PC-9 (cell line): ENCODE data around the gene MINDY4. TPM values are rescaled to one million over a fixed set of nuclear protein-coding genes. Genes with fewer than 3 reads are reported as not detected.

Source experiments
- BruUV-seq: library from RNA; stranded (reverse); fragments of 400-500 nt; replicated peaks from 2 replicates; lab custom pipeline; 2021; lab: Mats Ljungman, UMichigan
- CTCF ChIA-PET: fragments of 300-600 bp; sonication (Branson Sonifier 250); formaldehyde crosslinking; loops from one replicate; lab custom pipeline; 2022; ENCODE audit warnings: antibody characterized with exemption; lab: Charles Lee
- POLR2A ChIA-PET: fragments of 300-600 bp; sonication (Branson Sonifier 250); formaldehyde crosslinking; loops from one replicate; lab custom pipeline; 2022; ENCODE audit warnings: antibody characterized with exemption; ENCODE audit not compliant: unreplicated experiment; lab: Charles Lee
- DNase-seq, 2 experiments: peaks; one replicate each; pipeline versions ENCODE4 v3.0.0 to v3.0.0-alpha.2; 2015 to 2022; ENCODE audit warnings: mixed read lengths in 1 of 2
- H2AFZ ChIP-seq: fragments of 200-600 bp; sonication (generic); 2 replicates; pipeline ENCODE4 v1.8.1; 2017; ENCODE audit warnings: antibody characterized with exemption
- H3F3A ChIP-seq: fragments of 200-600 bp; sonication (generic); 2 replicates; pipeline ENCODE4 v1.8.1; 2017; ENCODE audit warnings: antibody characterized with exemption, mild to moderate bottlenecking, low read depth; ENCODE audit not compliant: insufficient read depth
- H3K27ac ChIP-seq: fragments of 200-600 bp; sonication (generic); 2 replicates; pipeline ENCODE4 v1.6.1; 2016; ENCODE audit warnings: mixed run types
- H3K27me3 ChIP-seq: fragments of 200-600 bp; sonication (generic); 2 replicates; pipeline ENCODE4 v1.6.1; 2016; ENCODE audit warnings: low read depth, mixed run types; ENCODE audit not compliant: insufficient read depth
- H3K36me3 ChIP-seq: fragments of 200-600 bp; sonication (generic); 2 replicates; pipeline ENCODE4 v1.6.1; 2016; ENCODE audit warnings: low read depth, mixed run types
- H3K4me1 ChIP-seq: fragments of 200-600 bp; sonication (generic); replicated peaks from 2 replicates; pipeline ENCODE4 v1.6.1; 2016; ENCODE audit warnings: mixed run types; ENCODE audit not compliant: insufficient read depth
- H3K4me2 ChIP-seq: fragments of 200-600 bp; sonication (generic); 2 replicates; pipeline ENCODE4 v1.6.1; 2017; ENCODE audit warnings: mixed run types
- H3K4me3 ChIP-seq: fragments of 200-600 bp; sonication (generic); 2 replicates; pipeline ENCODE4 v1.6.1; 2016; ENCODE audit warnings: mixed run types
- H3K79me2 ChIP-seq: fragments of 200-600 bp; sonication (generic); 2 replicates; pipeline ENCODE4 v1.6.1; 2017; ENCODE audit warnings: low read depth, mixed run types
- H3K9me2 ChIP-seq: fragments of 200-600 bp; sonication (generic); 2 replicates; pipeline ENCODE4 v1.8.1; 2017; ENCODE audit warnings: mild to moderate bottlenecking; ENCODE audit not compliant: insufficient read depth
- H3K9me3 ChIP-seq: fragments of 200-600 bp; sonication (generic); 2 replicates; pipeline ENCODE4 v1.8.1; 2016; ENCODE audit warnings: low read depth; ENCODE audit not compliant: insufficient read depth
- H4K20me1 ChIP-seq: fragments of 200-600 bp; sonication (generic); 2 replicates; pipeline ENCODE4 v1.8.1; 2017; ENCODE audit not compliant: insufficient read depth
- EZH2 ChIP-seq: fragments of 200-600 bp; sonication (generic); IDR thresholded peaks from 2 replicates; pipeline ENCODE4 v1.8.0; 2017; ENCODE audit warnings: antibody characterized with exemption, low read depth
- intact Hi-C: fragments of 100-400 bp; cut with micrococcal nuclease; formaldehyde crosslinking; loops from one replicate; pipeline ENCODE4 v1.10.0; 2022; ENCODE audit not compliant: unreplicated experiment
- total RNA-seq: library from RNA; stranded (reverse); gene quantifications from 2 replicates; pipeline ENCODE4 v1.2.3, GENCODE V29; 2021
- TF ChIP-seq, protein P1 (sequence below): fragments of 200-600 bp; sonication (generic); conservative IDR thresholded peaks from 2 replicates; pipeline ENCODE4 v1.6.1; 2017; ENCODE audit warnings: mixed run types, antibody characterized with exemption, mild to moderate bottlenecking, moderate library complexity

MINDY4 gene
- total RNA-seq, 1 experiment from 2014 or later, result 14.8 TPM

DNA sequence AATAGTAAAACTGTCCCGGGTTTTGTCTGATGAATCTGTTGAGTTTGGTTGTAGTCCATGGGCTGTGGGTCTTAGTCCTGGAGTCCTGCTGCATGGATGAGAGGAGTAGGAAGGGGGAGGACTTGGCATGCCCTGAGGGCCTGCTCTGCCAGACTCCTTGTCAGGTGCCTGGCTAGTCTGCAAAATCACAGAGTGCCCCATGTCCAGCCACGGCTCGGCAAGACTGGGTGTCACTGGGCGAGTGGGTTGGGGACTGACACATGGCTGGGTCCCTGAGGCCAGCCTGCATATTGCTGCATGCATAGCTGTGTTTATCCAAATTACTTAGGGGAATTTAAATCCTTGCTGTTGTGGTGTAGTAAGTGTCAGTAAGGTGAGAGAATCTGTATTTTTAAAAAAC, 9.7 kb downstream of the MINDY4 start:
- Histone ChIP-seq H4K20me1 (no peaks in the 10 kb centered on the region), H2AFZ (no peak overlapping the region), H3K4me1 (no peaks in the 10 kb centered on the region), H3K4me3 (no peak overlapping the region), H3K9me3 (no peaks in the 10 kb centered on the region), H3K27me3 (no peaks in the 10 kb centered on the region), H3F3A (no peaks in the 10 kb centered on the region), H3K79me2 (no peaks in the 10 kb centered on the region), H3K36me3 (0 out of 2 replicates have a peak, but pooled peaks cover 7% of the 10 kb centered on the region), H3K4me2 (no peak overlapping the region), H3K9me2 (no peaks in the 10 kb centered on the region), H3K27ac (no peak overlapping the region)
- DNase-seq, result no peak
- intact Hi-C loops, result no loop called here
- no peak for TF ChIP-seq EZH2
- TF ChIP-seq, protein P1, sequence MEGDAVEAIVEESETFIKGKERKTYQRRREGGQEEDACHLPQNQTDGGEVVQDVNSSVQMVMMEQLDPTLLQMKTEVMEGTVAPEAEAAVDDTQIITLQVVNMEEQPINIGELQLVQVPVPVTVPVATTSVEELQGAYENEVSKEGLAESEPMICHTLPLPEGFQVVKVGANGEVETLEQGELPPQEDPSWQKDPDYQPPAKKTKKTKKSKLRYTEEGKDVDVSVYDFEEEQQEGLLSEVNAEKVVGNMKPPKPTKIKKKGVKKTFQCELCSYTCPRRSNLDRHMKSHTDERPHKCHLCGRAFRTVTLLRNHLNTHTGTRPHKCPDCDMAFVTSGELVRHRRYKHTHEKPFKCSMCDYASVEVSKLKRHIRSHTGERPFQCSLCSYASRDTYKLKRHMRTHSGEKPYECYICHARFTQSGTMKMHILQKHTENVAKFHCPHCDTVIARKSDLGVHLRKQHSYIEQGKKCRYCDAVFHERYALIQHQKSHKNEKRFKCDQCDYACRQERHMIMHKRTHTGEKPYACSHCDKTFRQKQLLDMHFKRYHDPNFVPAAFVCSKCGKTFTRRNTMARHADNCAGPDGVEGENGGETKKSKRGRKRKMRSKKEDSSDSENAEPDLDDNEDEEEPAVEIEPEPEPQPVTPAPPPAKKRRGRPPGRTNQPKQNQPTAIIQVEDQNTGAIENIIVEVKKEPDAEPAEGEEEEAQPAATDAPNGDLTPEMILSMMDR, result no peak
- CTCF ChIA-PET, result no interaction called here
- BruUV-seq, result no TSS peak
- POLR2A ChIA-PET, result no interaction called here

DNA sequence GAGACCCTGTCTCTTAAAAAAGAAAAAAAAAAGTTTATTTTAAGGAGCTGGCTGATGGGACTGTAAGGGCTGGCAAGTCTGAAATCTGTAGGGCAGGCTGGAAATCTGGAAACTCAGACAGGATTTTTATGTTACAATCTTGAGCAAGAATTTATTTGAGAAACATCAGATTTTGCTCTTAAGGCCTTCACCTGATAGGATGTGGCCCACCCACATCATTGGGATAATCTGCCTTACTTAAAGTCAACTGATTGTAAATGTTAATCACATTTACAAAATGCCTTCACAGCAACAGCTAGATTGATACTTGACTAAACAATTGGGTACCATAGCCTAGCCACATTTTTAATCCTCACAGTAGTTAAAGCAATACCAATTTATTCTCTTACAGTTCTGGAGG, 11.5 kb downstream of the MINDY4 start:
- intact Hi-C loops, result no loop called here
- no TSS peak for BruUV-seq
- Histone ChIP-seq H3K4me3 (no peak overlapping the region), H2AFZ (no peak overlapping the region), H4K20me1 (no peaks in the 10 kb centered on the region), H3K27ac (no peak overlapping the region), H3K27me3 (no peaks in the 10 kb centered on the region), H3K79me2 (no peaks in the 10 kb centered on the region), H3K4me2 (no peak overlapping the region), H3F3A (no peaks in the 10 kb centered on the region), H3K36me3 (0 out of 2 replicates have a peak, but pooled peaks cover 7% of the 10 kb centered on the region), H3K4me1 (no peaks in the 10 kb centered on the region), H3K9me3 (no peaks in the 10 kb centered on the region), H3K9me2 (no peaks in the 10 kb centered on the region)
- CTCF ChIA-PET, result no interaction called here
- no peak for DNase-seq
- TF ChIP-seq, protein P1, result no peak
- TF ChIP-seq EZH2, result no peak
- POLR2A ChIA-PET, result no interaction called here

DNA sequence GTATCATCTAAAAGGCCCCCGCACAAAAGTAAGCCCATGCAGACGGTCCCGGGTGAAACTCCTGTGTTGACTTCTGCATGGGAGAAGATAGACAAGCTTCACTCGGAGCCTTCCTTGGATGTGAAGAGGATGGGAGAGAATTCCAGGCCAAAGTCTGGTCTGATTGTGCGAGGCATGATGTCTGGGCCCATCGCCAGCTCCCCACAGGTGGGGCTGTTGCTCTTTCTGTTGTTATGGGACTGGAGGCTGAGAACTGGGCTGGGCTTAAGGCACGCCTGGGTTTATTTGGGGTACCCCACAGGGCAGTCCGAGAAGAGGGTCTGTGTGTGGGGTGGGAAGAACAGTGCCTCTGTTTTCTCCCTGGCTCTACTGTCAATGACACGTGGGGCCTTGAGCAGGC, 14.6 kb downstream of the MINDY4 start:
- H3K27me3 ChIP-seq, result no peaks in the 10 kb centered on the region
- ChIA-PET POLR2A (no interaction called here), CTCF (interaction anchor here (0.7 kb wide), 1 partner anchor 977 kb away, joined by 3 read pairs; no protein-coding TSS in a partner anchor)
- no peak overlapping the region for H3K4me2 ChIP-seq
- H4K20me1 ChIP-seq, result no peaks in the 10 kb centered on the region
- H2AFZ ChIP-seq, result no peak overlapping the region
- DNase-seq, result no peak
- no TSS peak for BruUV-seq
- 0 out of 2 replicates have a peak, but pooled peaks cover 7% of the 10 kb centered on the region for H3K36me3 ChIP-seq
- no peaks in the 10 kb centered on the region for H3K4me1 ChIP-seq
- intact Hi-C loops, result no loop called here
- no peak for TF ChIP-seq EZH2
- H3K27ac ChIP-seq, result no peak overlapping the region
- no peaks in the 10 kb centered on the region for H3F3A ChIP-seq
- no peaks in the 10 kb centered on the region for H3K9me3 ChIP-seq
- no peaks in the 10 kb centered on the region for H3K9me2 ChIP-seq
- no peak overlapping the region for H3K4me3 ChIP-seq
- H3K79me2 ChIP-seq, result no peaks in the 10 kb centered on the region

DNA sequence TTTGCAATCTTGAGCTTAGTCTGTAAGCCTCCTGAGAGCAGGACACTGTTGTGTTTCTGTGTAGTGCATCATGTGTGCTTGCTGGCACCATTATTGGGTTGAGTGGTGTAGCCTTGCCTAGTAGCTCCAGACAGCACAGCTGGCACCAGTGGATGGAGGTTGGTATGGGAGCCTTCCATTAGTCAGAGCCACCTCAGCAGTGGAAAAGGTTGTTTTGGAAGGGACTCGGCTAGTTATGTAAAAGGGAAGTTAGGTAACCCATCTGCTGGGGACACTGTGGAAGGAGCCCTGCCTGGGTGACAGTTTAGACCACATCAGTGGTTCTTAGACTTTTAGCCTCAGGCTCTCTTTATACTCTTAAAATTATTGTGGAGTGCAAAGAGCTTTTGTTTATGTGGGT, 16.3 kb downstream of the MINDY4 start:
- Histone ChIP-seq H3K27ac (no peak overlapping the region), H3K4me1 (no peaks in the 10 kb centered on the region), H2AFZ (no peak overlapping the region), H3K4me3 (no peak overlapping the region), H4K20me1 (no peaks in the 10 kb centered on the region), H3F3A (no peaks in the 10 kb centered on the region), H3K9me2 (no peaks in the 10 kb centered on the region), H3K36me3 (0 out of 2 replicates have a peak, but pooled peaks cover 5% of the 10 kb centered on the region), H3K4me2 (no peak overlapping the region), H3K27me3 (no peaks in the 10 kb centered on the region), H3K9me3 (no peaks in the 10 kb centered on the region), H3K79me2 (no peaks in the 10 kb centered on the region)
- ChIA-PET CTCF (no interaction called here), POLR2A (no interaction called here)
- DNase-seq, result no peak
- no TSS peak for BruUV-seq
- intact Hi-C loops, result no loop called here
- TF ChIP-seq EZH2, result no peak
- TF ChIP-seq, protein P1, result no peak
